Esophagus (tissue), 2 donors: ENCODE results near the gene MYADM. TPM values are rescaled to one million over a fixed set of nuclear protein-coding genes. Genes with fewer than 3 reads are reported as not detected.
"Not testable (repeated sequence)": the region's sequence is repeated elsewhere in the genome, so short reads cannot be mapped to it uniquely, and the experiment has no call there.

Experiments
- H3K27ac ChIP-seq, 2 donors: one replicate each; pipeline ENCODE4 v1.5.1; 2013; ENCODE audit warnings: low read depth in 2 of 2, mild to moderate bottlenecking in 2 of 2, inconsistent platforms in 1 of 2, low read length in 1 of 2, moderate library complexity in 1 of 2
- H3K27me3 ChIP-seq, 2 donors: one replicate each; pipeline ENCODE4 v1.6.1; 2013; ENCODE audit warnings: low read length in 2 of 2, control low read depth in 1 of 2, mild to moderate bottlenecking in 1 of 2; ENCODE audit not compliant: insufficient read depth in 2 of 2, control insufficient read depth in 1 of 2
- H3K36me3 ChIP-seq, 2 donors: one replicate each; pipeline ENCODE4 v1.6.1; 2013; ENCODE audit warnings: low read length in 1 of 2; ENCODE audit not compliant: control insufficient read depth in 2 of 2, insufficient read depth in 2 of 2
- H3K4me1 ChIP-seq, 2 donors: one replicate each; pipeline ENCODE4 v1.6.1; 2013; ENCODE audit warnings: low read length in 1 of 2; ENCODE audit not compliant: control insufficient read depth in 2 of 2, insufficient read depth in 2 of 2
- H3K4me3 ChIP-seq, 2 donors: one replicate each; pipeline ENCODE4 v1.5.1; 2013; ENCODE audit warnings: low read length in 2 of 2, mild to moderate bottlenecking in 2 of 2, low read depth in 1 of 2, moderate library complexity in 1 of 2
- H3K9me3 ChIP-seq, 2 donors: one replicate each; pipeline ENCODE4 v1.6.1; 2013; ENCODE audit warnings: mild to moderate bottlenecking in 2 of 2, low read depth in 1 of 2, low read length in 1 of 2, moderate library complexity in 1 of 2; ENCODE audit not compliant: control insufficient read depth in 2 of 2, insufficient read depth in 1 of 2
- WGBS, 2 donors: extraction: QIAGEN DNeasy Blood & Tissue Kit; methylation state at CpG; one replicate each; pipeline ENCODE4 v1.1.7; 2013; 5-methylcytosine and 5-hydroxymethylcytosine counted together
- polyA plus RNA-seq, 2 donors: library from polyadenylated mRNA; stranded (reverse); fragments of 200-250 nt; gene quantifications; one replicate each; pipeline ENCODE4 v1.2.3, GENCODE V29; 2013
- donor health status: healthy with polysubstance abuse.
- donor health status: Bipolar disorder and iron deficiency.

The MYADM gene
- polyA plus RNA-seq, 2 donors, result 9.3 to 20.4 TPM

- WGBS, 2 donors, result 92% methylated on average over 12 of the region's 12 CpGs
- H3K27ac ChIP-seq, H3K36me3 ChIP-seq, H3K9me3 ChIP-seq, H3K4me3 ChIP-seq, H3K27me3 ChIP-seq, H3K4me1 ChIP-seq: not testable (repeated sequence)
These were observed 27.4 kb upstream of the MYADM start for GRCh38 chr19:53840241-53840640.

GRCh38 chr19:53840914-53841313 is 26.8 kb upstream of the MYADM start:
- not testable (repeated sequence) for H3K4me3 ChIP-seq, H3K27ac ChIP-seq, H3K9me3 ChIP-seq, H3K4me1 ChIP-seq, H3K36me3 ChIP-seq, H3K27me3 ChIP-seq
- 64 to 66% methylated on average over 4 of the region's 4 CpGs for WGBS, 2 donors

- Histone ChIP-seq H3K27ac (no peak overlapping the region), H3K9me3 (peaks cover 0 to 2% of the 10 kb centered on the region in 2 donors), H3K27me3 (no peaks in the 10 kb centered on the region), H3K4me1 (no peaks in the 10 kb centered on the region), H3K4me3 (no peak overlapping the region), H3K36me3 (no peaks in the 10 kb centered on the region)
- WGBS, 2 donors, result 79 to 82% methylated on average over 9 of the region's 9 CpGs
These were observed 22.8 kb upstream of the MYADM start for GRCh38 chr19:53844849-53845246.

GRCh38 chr19:53847555-53847954 is 20.1 kb upstream of the MYADM start:
- Histone ChIP-seq H3K27me3 (no peaks in the 10 kb centered on the region), H3K36me3 (no peaks in the 10 kb centered on the region), H3K4me3 (no peak overlapping the region), H3K27ac (no peak overlapping the region), H3K4me1 (no peaks in the 10 kb centered on the region), H3K9me3 (peaks cover 0 to 2% of the 10 kb centered on the region in 2 donors)
- WGBS, 2 donors, result 54 to 60% methylated on average over 8 of the region's 8 CpGs

GRCh38 chr19:53849237-53849676 is 18.4 kb upstream of the MYADM start:
- H3K36me3 ChIP-seq, result no peaks in the 10 kb centered on the region
- no peak overlapping the region for H3K4me3 ChIP-seq
- H3K27ac ChIP-seq, result no peak overlapping the region
- no peaks in the 10 kb centered on the region for H3K4me1 ChIP-seq
- WGBS, 2 donors, result 55 to 59% methylated on average over 11 of the region's 11 CpGs
- H3K9me3 ChIP-seq, result peaks cover 0 to 2% of the 10 kb centered on the region in 2 donors
- H3K27me3 ChIP-seq, result no peaks in the 10 kb centered on the region

GRCh38 chr19:53853707-53854106 is 14.0 kb upstream of the MYADM start:
- H3K4me1 ChIP-seq, result no peaks in the 10 kb centered on the region
- no peaks in the 10 kb centered on the region for H3K36me3 ChIP-seq
- H3K4me3 ChIP-seq, result no peak overlapping the region
- H3K27me3 ChIP-seq, result no peaks in the 10 kb centered on the region
- H3K9me3 ChIP-seq, result peaks cover 0 to 2% of the 10 kb centered on the region in 2 donors
- no peak overlapping the region for H3K27ac ChIP-seq
- 76 to 79% methylated on average over 2 of the region's 2 CpGs for WGBS, 2 donors

- no peaks in the 10 kb centered on the region for H3K9me3 ChIP-seq
- peaks cover 0 to 5% of the 10 kb centered on the region in 2 donors for H3K4me1 ChIP-seq
- WGBS, 2 donors, result 55 to 73% methylated on average over 6 of the region's 6 CpGs
- no peaks in the 10 kb centered on the region for H3K27me3 ChIP-seq
- no peaks in the 10 kb centered on the region for H3K36me3 ChIP-seq
- no peak overlapping the region for H3K27ac ChIP-seq
- H3K4me3 ChIP-seq, result no peak overlapping the region
These were observed 3.3 kb upstream of the MYADM start for GRCh38 chr19:53864308-53864836.

- 50 to 54% methylated on average over 9 of the region's 9 CpGs for WGBS, 2 donors
- no peaks in the 10 kb centered on the region for H3K36me3 ChIP-seq
- no peaks in the 10 kb centered on the region for H3K27me3 ChIP-seq
- H3K9me3 ChIP-seq, result no peaks in the 10 kb centered on the region
- H3K4me3 ChIP-seq, result no peak overlapping the region
- H3K27ac ChIP-seq, result peak overlapping the region in 1 of 2 donors; percentile 96
- peaks cover 0 to 5% of the 10 kb centered on the region in 2 donors for H3K4me1 ChIP-seq
These were observed 2.2 kb upstream of the MYADM start for GRCh38 chr19:53865523-53865917.

GRCh38 chr19:53865918-53866864 is 1.5 kb upstream of the MYADM start:
- Histone ChIP-seq H3K36me3 (no peaks in the 10 kb centered on the region), H3K4me3 (peak overlapping the region in 1 of 2 donors; percentile 30), H3K27ac (peak overlapping the region; percentile 94 to 96), H3K9me3 (no peaks in the 10 kb centered on the region), H3K4me1 (peaks cover 0 to 5% of the 10 kb centered on the region in 2 donors), H3K27me3 (no peaks in the 10 kb centered on the region)
- WGBS, 2 donors, result 3 to 6% methylated on average over 50 of the region's 50 CpGs
